Nephron progenitor cell (in vitro differentiated cells): Measurements from ENCODE around the gene COPS4.

ENCODE experiments used
- DNase-seq: peaks from one replicate; pipeline ENCODE4 v3.0.0; 2021
- H3K27ac Mint-ChIP-seq: 2 replicates; pipeline ENCODE4 v1.8.0; 2021; ENCODE audit warnings: mild to moderate bottlenecking, moderate library complexity, mixed read lengths
- H3K27me3 Mint-ChIP-seq: 2 replicates; pipeline ENCODE4 v1.8.0; 2021; ENCODE audit warnings: mild to moderate bottlenecking, low read depth, mixed read lengths; ENCODE audit not compliant: poor library complexity
- H3K36me3 Mint-ChIP-seq: 2 replicates; pipeline ENCODE4 v1.8.0; 2021; ENCODE audit warnings: low read depth, mixed read lengths
- H3K4me1 Mint-ChIP-seq: 2 replicates; pipeline ENCODE4 v1.8.0; 2021; ENCODE audit warnings: mixed read lengths
- H3K4me3 Mint-ChIP-seq: 2 replicates; pipeline ENCODE4 v1.8.0; 2021; ENCODE audit warnings: mild to moderate bottlenecking, moderate library complexity, mixed read lengths
- H3K9me3 Mint-ChIP-seq: 2 replicates; pipeline ENCODE4 v1.8.0; 2021; ENCODE audit warnings: mild to moderate bottlenecking, moderate library complexity, mixed read lengths
- TF ChIP-seq, protein P1 (sequence below): fragments of 200-600 bp; sonication (generic); IDR thresholded peaks from 2 replicates; pipeline ENCODE4 v1.5.0; 2021; ENCODE audit warnings: antibody characterized with exemption

COPS4 gene

DNA sequence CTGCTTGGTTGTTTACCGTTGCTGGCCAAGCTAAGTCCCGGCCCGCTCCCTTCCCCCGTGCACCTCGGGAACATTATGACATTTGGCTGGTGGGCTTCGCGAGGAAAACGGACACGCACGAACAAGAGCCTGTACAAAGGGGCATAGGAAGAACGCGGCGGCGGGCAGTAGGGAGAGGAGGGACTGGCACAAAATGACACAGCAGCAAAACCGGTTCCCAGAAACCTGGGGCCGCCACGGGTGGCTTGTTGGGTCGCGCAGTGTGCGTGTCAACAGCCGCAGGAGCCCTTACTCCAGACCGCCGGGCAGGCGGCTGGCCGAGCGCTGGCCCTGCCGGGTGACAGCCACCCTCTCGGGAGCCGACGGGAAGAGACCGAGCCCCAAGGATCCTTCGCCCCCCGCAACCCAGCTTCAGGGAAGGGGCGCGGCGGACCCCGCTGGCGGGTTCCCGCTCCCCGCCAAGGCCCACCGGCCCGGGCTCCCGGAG is 22.7 kb upstream of the COPS4 start:
- H3K27ac Mint-ChIP-seq, result peak overlapping the region; percentile 92
- peaks cover 48% of the 10 kb centered on the region for H3K4me1 Mint-ChIP-seq
- TF ChIP-seq, protein P1, sequence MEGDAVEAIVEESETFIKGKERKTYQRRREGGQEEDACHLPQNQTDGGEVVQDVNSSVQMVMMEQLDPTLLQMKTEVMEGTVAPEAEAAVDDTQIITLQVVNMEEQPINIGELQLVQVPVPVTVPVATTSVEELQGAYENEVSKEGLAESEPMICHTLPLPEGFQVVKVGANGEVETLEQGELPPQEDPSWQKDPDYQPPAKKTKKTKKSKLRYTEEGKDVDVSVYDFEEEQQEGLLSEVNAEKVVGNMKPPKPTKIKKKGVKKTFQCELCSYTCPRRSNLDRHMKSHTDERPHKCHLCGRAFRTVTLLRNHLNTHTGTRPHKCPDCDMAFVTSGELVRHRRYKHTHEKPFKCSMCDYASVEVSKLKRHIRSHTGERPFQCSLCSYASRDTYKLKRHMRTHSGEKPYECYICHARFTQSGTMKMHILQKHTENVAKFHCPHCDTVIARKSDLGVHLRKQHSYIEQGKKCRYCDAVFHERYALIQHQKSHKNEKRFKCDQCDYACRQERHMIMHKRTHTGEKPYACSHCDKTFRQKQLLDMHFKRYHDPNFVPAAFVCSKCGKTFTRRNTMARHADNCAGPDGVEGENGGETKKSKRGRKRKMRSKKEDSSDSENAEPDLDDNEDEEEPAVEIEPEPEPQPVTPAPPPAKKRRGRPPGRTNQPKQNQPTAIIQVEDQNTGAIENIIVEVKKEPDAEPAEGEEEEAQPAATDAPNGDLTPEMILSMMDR, result no peak
- peak; percentile 55 for DNase-seq
- H3K9me3 Mint-ChIP-seq, result peaks cover 7% of the 10 kb centered on the region
- H3K27me3 Mint-ChIP-seq, result no peaks in the 10 kb centered on the region
- peaks cover 9% of the 10 kb centered on the region for H3K36me3 Mint-ChIP-seq
- peak overlapping the region; percentile 94 for H3K4me3 Mint-ChIP-seq

DNA sequence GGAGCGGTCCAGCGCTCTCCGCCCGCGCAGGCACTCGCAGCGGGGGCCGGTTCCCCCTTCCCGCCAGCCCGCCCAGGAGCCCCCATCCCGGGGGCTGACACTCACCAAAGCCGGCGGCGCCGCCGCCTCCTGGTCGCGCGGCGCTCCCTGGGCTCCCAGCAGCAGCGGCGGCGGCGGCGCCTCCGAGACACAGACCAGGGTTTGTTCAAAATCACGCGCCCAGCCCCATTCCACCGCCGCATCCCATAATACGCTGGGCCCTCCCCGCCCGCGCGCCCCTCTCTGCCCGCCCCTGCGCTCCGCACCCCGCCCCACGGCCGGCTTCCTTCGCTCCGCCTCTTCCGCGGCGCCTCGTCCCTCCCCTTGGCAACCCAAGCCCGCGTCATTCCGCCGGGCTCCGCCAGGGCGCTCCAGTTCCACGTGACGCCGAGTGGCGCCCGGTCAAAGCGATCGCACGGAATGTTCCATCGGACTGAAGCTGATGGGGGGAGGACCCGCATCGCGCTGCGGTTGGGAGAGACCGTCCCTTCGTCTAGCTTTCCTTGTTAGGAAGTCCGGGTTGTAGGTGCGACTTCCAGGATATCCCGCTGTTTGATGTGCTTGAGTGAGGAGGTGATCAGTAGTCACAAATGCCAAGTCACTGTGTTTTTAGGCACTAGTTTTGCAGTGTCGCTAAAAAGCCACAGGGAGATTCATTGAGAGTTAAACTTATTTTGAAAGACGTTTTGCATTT is 22.1 kb upstream of the COPS4 start:
- TF ChIP-seq, protein P1, result peak; percentile 56
- H3K4me1 Mint-ChIP-seq, result peaks cover 45% of the 10 kb centered on the region
- no peaks in the 10 kb centered on the region for H3K27me3 Mint-ChIP-seq
- H3K9me3 Mint-ChIP-seq, result peaks cover 7% of the 10 kb centered on the region
- peaks cover 3% of the 10 kb centered on the region for H3K36me3 Mint-ChIP-seq
- peak overlapping the region; percentile 88 for H3K4me3 Mint-ChIP-seq
- peak; percentile 98 for DNase-seq
- H3K27ac Mint-ChIP-seq, result peak overlapping the region; percentile 72

DNA sequence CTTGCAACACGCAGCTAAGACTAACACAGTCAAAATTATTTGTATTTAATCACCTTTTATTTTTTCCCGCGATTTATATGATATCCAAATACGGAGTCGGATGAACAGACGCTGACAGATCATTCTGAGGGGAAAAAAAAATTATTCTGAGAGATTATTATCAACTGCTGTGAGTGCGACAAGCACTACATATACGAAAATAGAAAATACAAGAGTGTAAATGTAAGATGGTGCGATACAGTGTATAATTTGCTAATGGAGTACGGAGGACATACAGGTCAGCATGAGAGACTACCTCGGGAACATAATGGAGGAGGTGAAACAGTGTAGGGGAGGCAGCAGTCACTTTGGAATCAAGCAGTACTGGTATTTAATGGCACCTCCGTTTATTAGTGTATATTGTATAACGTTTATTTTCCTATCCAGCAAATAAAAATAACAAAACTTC is 21.5 kb upstream of the COPS4 start:
- TF ChIP-seq, protein P1, result no peak
- peak overlapping the region; percentile 34 for H3K27ac Mint-ChIP-seq

DNA sequence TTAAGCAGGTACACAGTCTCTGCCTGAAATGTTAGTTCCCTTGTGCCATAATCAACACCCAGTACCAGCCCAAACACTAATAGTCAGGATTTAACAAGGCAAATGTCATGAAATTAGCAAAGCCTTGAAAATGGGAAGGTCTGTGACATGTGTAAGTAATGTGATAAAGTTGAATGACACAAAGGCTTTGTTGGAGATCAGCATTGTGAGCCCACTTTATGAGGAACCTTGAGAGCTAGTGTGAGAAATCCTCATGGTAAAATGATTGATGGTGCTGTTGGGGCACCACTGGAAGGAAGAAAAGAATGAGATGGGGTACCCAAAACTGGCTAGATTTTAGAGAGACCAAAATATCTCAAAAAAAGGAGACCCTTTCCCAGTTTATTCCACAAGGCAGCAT is 21.1 kb upstream of the COPS4 start:
- H3K27me3 Mint-ChIP-seq, result no peaks in the 10 kb centered on the region
- peaks cover 7% of the 10 kb centered on the region for H3K9me3 Mint-ChIP-seq
- peak overlapping the region; percentile 88 for H3K4me3 Mint-ChIP-seq
- DNase-seq, result no peak
- H3K27ac Mint-ChIP-seq, result no peak overlapping the region
- peaks cover 36% of the 10 kb centered on the region for H3K4me1 Mint-ChIP-seq
- no peaks in the 10 kb centered on the region for H3K36me3 Mint-ChIP-seq
- TF ChIP-seq, protein P1, result no peak

More for the DNA sequence above, 21.5 kb upstream of the COPS4 start:
- no peak for DNase-seq
- Mint-ChIP-seq H3K4me1 (peaks cover 40% of the 10 kb centered on the region), H3K27me3 (no peaks in the 10 kb centered on the region), H3K36me3 (no peaks in the 10 kb centered on the region), H3K9me3 (peaks cover 7% of the 10 kb centered on the region), H3K4me3 (peak overlapping the region; percentile 88)

DNA sequence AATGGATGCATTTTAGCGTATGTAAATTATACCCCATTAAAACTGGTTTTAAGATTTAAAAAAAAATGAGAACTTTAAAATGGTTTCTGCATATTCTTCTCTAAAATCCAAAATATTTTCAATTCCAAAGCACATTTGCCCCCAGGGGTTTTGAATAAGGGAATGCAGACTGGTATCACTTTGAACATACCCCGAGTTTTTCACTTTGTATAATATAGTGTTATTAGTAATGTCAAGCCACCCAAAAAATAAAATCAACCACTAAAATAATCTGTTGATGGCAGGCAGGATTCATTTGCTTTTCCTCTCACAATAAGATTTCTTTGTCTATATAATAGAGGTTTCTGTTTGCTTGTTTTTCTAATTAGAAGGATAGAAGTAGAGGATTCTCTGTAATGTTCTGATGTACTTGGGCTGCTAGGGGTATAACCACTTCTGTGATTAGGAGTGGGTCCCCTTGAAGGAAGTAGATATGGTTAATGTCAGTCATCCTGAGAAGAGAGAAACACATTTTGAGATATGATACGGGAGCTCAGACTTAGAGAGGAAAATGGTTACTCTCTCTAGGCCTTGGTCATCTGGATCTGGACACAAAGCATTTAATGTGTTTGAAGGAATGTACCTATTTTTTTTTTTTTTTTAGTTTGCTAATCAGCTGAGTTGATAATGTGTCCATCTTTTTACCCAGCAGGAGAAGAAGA is 15.0 kb upstream of the COPS4 start:
- peaks cover 10% of the 10 kb centered on the region for H3K27me3 Mint-ChIP-seq
- H3K36me3 Mint-ChIP-seq, result peaks cover 2% of the 10 kb centered on the region
- DNase-seq, result no peak
- no peak overlapping the region for H3K4me3 Mint-ChIP-seq
- TF ChIP-seq, protein P1, result no peak
- H3K4me1 Mint-ChIP-seq, result no peaks in the 10 kb centered on the region
- peaks cover 23% of the 10 kb centered on the region for H3K9me3 Mint-ChIP-seq
- H3K27ac Mint-ChIP-seq, result no peak overlapping the region
